ENCODE data around the gene GON4L.
"Not testable (repeated sequence)": the region's sequence is repeated elsewhere in the genome, so short reads cannot be mapped to it uniquely, and the experiment has no call there.

GON4L gene

DNA sequence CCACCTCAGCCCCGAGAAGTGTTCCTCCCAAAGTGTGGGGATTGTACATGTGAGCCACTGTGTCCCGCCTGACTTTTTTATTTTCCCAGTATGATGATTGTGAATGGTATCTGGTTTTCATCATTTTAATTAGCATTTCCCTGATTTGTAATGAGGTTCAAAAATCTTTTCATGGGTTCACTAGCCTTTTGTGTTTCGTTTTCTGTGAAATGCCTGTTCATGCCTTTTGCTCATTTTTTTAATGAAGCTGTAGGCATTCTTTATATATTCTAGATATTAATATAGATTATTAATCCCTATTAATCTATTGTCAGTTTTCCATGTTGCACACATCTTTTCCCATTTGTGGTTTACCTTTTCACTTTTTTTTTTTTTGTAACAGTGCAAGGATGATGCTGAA lies 147.6 kb downstream of the GON4L start:
- Mint-ChIP-seq H3K9me3 (peaks cover 26% of the 10 kb centered on the region), H3K27me3 (ENCODE audit: low read depth, poor library complexity) (no peaks in the 10 kb centered on the region), H3K27ac (no peak overlapping the region), H3K36me3 (ENCODE audit: low read depth) (peaks cover 73% of the 10 kb centered on the region), H3K4me1 (no peaks in the 10 kb centered on the region), H3K4me3 (no peak overlapping the region)
- TF ChIP-seq, protein P1, sequence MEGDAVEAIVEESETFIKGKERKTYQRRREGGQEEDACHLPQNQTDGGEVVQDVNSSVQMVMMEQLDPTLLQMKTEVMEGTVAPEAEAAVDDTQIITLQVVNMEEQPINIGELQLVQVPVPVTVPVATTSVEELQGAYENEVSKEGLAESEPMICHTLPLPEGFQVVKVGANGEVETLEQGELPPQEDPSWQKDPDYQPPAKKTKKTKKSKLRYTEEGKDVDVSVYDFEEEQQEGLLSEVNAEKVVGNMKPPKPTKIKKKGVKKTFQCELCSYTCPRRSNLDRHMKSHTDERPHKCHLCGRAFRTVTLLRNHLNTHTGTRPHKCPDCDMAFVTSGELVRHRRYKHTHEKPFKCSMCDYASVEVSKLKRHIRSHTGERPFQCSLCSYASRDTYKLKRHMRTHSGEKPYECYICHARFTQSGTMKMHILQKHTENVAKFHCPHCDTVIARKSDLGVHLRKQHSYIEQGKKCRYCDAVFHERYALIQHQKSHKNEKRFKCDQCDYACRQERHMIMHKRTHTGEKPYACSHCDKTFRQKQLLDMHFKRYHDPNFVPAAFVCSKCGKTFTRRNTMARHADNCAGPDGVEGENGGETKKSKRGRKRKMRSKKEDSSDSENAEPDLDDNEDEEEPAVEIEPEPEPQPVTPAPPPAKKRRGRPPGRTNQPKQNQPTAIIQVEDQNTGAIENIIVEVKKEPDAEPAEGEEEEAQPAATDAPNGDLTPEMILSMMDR (IDR thresholded peaks at IDR 0.05), result no peak
- no peak for DNase-seq

DNA sequence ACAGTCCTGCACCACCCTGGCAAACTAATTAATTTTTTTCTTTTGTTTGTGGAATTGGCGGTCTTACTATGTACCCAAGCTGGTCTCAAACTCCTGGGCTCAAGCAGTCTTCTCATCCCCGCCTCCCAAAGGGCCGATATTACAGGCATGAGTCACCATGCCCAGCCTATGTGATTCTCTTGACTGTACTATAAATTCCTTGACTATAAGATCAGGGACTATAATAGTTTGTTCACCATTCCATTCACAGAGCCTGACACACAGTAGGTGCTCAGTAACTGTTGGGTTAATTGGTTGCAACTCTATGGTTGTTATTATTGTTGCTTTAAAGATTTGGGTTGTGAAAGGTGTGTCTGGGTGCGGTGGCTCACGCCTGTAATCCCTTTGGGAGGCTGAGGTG lies 150.9 kb downstream of the GON4L start:
- Mint-ChIP-seq H3K36me3 (ENCODE audit: low read depth) (peaks cover 58% of the 10 kb centered on the region), H3K4me1 (no peaks in the 10 kb centered on the region), H3K9me3 (peaks cover 33% of the 10 kb centered on the region), H3K27ac (no peak overlapping the region), H3K4me3 (no peak overlapping the region), H3K27me3 (ENCODE audit: low read depth, poor library complexity) (peaks cover 3% of the 10 kb centered on the region)
- no peak for DNase-seq
- TF ChIP-seq, protein P1 (IDR thresholded peaks at IDR 0.05), result no peak

DNA sequence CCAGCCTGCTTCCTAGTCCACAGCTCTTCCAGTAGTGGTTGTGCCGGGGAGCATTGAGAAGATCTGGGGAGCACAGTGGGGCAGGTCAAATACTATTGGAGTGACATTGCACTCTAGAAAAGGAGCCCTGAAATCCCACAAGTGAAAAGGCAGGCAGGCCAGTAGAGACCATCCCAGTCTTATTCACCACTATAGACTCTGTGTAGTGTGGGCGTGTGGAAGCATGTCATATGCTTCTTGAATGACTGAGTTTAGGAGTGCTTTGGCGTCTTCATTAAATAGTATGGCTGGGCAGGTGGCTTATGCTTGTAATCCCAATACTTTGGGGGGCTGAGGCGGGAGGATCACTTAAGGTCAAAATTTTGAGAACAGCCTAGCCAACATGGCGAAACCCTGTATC lies 152.6 kb downstream of the GON4L start:
- not testable (repeated sequence) for H3K4me3 Mint-ChIP-seq; H3K27me3 Mint-ChIP-seq (ENCODE audit: low read depth, poor library complexity); H3K27ac Mint-ChIP-seq

DNA sequence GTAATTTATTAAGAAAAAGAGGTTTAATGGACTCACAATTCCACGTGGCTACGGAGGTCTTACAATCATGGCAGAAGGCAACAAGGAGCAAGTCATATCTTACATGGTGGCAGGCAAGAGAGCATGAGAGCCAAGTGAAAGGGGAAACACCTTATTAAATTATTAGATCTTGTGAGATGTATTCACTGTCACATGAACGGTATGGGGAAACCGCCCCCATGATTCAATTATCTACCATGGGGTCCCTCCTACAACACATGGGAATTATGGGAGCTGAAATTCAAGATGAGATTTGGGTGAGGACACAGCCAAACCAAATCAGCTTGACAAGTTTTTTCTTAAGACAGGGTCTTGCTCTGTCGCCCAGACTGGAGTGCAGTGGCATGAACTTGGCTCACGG lies 153.8 kb downstream of the GON4L start:
- H3K9me3 Mint-ChIP-seq, result peaks cover 44% of the 10 kb centered on the region
- H3K27me3 Mint-ChIP-seq (ENCODE audit: low read depth, poor library complexity), result peaks cover 6% of the 10 kb centered on the region
- H3K36me3 Mint-ChIP-seq (ENCODE audit: low read depth), result peaks cover 60% of the 10 kb centered on the region
- DNase-seq, result no peak
- no peaks in the 10 kb centered on the region for H3K4me1 Mint-ChIP-seq
- no peak overlapping the region for H3K27ac Mint-ChIP-seq
- TF ChIP-seq, protein P1 (IDR thresholded peaks at IDR 0.05), result no peak
- H3K4me3 Mint-ChIP-seq, result no peak overlapping the region

More for the DNA sequence above, 152.6 kb downstream of the GON4L start:
- H3K4me1 Mint-ChIP-seq, DNase-seq: not testable (repeated sequence)
- peaks cover 40% of the 10 kb centered on the region for H3K9me3 Mint-ChIP-seq
- peaks cover 59% of the 10 kb centered on the region for H3K36me3 Mint-ChIP-seq (ENCODE audit: low read depth)

DNA sequence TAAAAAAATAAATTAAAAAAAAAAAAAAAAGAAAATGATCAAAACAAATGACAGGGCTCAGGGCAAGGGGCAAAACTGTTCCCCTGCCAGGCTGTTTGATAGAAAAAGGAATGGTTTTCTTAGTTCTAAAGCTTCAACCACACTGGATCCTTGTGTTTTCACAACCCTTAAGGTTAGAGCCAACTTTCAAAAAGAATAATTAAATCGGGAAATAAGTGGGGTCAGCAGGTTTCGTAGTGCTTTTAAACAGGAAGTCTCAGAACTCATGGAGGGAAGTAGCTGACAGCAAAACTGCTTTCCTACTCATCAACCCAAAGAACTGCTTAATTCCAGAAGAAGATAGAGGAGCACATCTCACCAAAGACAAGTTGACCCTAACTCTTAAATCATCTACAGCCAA lies 155.3 kb downstream of the GON4L start:
- H3K4me1 Mint-ChIP-seq; DNase-seq; H3K27me3 Mint-ChIP-seq (ENCODE audit: low read depth, poor library complexity); H3K4me3 Mint-ChIP-seq; H3K27ac Mint-ChIP-seq: not testable (repeated sequence)
- Mint-ChIP-seq H3K36me3 (ENCODE audit: low read depth) (peaks cover 66% of the 10 kb centered on the region), H3K9me3 (peaks cover 52% of the 10 kb centered on the region)

All from nephron progenitor cell (in vitro differentiated cells).